Urinary bladder (tissue), 4 donors: ENCODE measurements around the gene NTRK1. TPM values are rescaled to one million over a fixed set of nuclear protein-coding genes. Genes with fewer than 3 reads are reported as not detected.

Source experiments
- DNase-seq: peaks from one replicate; pipeline ENCODE4 v3.0.0-alpha.2; 2015; ENCODE audit errors: extremely low spot score
- H3K27ac ChIP-seq: one replicate; pipeline ENCODE4 v1.5.1; 2013; ENCODE audit warnings: low read depth, mild to moderate bottlenecking, moderate library complexity
- H3K36me3 ChIP-seq: one replicate; pipeline ENCODE4 v1.6.1; 2013; ENCODE audit warnings: mild to moderate bottlenecking, moderate library complexity; ENCODE audit not compliant: insufficient read depth
- H3K4me1 ChIP-seq: one replicate; pipeline ENCODE4 v1.6.1; 2013; ENCODE audit warnings: mild to moderate bottlenecking, moderate library complexity; ENCODE audit not compliant: insufficient read depth
- H3K4me3 ChIP-seq: one replicate; pipeline ENCODE4 v1.5.1; 2013; ENCODE audit warnings: low read depth, low read length
- WGBS: extraction: QIAGEN DNeasy Blood & Tissue Kit; methylation state at CpG from one replicate; pipeline ENCODE4 v1.1.7; 2013; 5-methylcytosine and 5-hydroxymethylcytosine counted together
- polyA plus RNA-seq: library from polyadenylated mRNA; stranded (reverse); fragments of 200-250 nt; gene quantifications from one replicate; pipeline ENCODE4 v1.2.3, GENCODE V29; 2013
- total RNA-seq: library from RNA; depleted of rRNA; stranded (reverse); fragments of >200 nt; gene quantifications from one replicate; pipeline ENCODE4 v1.2.3, GENCODE V29; 2014
- donor health status: healthy with polysubstance abuse.
- donor health status: healthy.

The NTRK1 gene
- total and polyA plus RNA-seq, 2 donors, result 0.37 to 1.0 TPM

DNA sequence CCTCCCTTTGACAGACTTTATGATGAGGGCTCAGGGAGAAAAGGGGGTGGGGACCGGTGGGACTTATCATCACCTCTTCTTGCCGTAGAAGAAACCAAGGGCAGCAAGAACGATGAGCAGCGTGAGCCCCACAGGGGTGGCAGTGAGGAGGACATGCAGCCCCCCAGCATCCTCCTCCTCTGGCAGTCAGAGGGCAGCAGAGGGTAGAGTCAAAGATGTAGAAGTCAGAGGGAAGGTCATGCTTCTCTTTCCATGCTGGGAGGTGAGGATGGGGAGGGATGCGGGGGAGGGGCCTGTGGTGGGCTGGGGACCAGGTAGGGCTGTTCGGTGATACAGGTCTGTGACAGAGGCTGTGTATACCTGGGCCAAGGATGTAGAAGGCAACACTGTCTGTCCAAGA, 16.6 kb upstream of the NTRK1 start:
- no peak for DNase-seq
- no peak overlapping the region for H3K27ac ChIP-seq
- no peak overlapping the region for H3K4me3 ChIP-seq
- H3K4me1 ChIP-seq, result no peaks in the 10 kb centered on the region
- no peaks in the 10 kb centered on the region for H3K36me3 ChIP-seq
- 35% methylated on average over 6 of the region's 6 CpGs for WGBS

DNA sequence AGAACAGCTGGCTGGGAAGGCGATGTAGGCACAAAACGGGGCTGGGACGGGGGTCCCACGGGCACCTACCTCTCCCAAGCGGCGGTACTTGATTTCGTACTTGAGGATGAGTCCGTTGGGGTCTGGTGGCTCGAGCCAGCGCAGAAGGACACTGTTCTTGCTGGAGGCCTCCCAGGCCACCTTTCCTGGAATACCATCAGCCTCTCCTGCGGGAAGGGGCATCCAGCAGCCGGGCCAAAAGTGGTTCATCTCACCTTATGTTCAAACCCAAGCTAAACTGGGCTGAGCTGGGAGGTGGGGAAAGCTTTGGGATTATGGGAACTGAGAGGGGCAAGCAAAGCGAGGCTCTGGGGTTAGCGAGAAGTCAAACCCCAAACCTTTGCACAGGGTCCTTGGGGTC, 16.0 kb upstream of the NTRK1 start:
- Histone ChIP-seq H3K27ac (no peak overlapping the region), H3K4me3 (no peak overlapping the region), H3K36me3 (no peaks in the 10 kb centered on the region), H3K4me1 (no peaks in the 10 kb centered on the region)
- WGBS, result 23% methylated on average over 14 of the region's 14 CpGs
- no peak for DNase-seq

DNA sequence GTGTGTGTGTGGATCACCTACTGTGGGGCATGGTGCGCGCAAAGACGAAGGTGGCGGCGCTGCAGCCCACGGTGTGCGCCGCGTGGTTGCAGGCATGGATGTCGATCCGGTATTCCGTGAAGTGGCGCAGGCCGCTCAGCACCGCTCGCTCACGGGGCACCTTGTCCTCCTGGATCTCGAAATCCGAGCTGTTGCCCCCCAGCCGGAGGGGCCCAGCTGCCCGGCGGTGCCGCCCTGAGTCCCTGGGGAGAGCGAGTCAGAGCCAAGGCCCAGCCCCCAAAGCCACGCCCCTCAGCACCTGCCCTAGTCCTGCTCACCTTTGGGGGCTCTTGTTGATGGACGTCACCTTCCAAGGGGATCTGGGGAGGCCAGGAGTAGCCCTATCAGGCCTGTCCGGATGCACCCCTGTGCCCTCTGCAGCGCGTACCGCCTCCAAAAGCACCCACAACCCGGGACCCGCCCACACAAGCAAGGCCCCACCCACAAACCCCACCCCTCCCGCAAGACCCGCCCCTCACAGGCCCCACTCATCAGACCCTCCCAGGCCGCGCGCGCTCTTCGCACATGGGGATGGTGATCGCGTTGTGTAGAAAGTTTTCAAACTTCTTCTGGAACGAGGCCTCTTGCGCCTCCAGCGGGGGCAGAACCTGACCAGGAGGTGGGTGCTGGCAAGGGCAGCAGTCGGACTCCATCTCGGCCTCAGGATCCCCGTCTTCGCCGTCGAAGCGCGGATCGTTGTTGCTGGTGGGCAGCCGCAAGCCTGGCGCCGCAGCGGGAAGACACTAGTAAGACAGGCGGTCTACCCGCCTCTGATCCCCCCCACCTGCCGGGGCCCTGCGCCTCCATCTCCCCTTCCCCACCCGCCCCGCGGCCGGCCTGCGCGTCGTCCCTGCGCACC, 15.4 kb upstream of the NTRK1 start:
- 6% methylated on average over 69 of the region's 69 CpGs for WGBS
- H3K4me3 ChIP-seq, result no peak overlapping the region
- H3K36me3 ChIP-seq, result no peaks in the 10 kb centered on the region

DNA sequence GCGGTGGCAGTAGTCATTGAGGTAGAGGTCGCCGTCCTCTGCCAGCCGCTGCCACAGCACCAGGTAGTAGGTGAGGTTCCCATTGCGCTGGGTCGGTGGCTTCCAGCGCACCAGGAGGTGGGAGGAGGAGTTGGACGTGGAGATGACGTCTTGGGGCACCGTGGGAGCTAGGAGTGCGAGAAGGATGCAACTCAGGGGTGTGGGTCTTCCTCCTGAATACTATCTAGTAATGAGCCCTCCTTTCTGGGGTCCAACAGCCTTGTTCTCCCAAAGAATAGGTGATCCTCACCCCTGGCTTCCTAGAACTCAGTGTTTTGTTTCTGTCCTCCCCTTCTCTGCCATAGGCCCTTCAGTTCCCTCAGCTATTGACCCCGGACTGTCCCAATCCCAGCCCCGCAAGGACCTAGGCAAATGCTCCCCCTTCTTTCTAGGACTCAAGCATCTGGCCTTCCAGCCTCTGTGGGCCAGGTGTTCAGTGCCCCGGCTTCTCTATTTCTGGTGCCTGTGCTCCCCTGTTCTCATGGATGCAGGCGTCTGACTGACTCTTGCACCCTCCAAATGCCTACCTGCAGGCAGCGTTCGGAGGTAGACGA, 14.6 kb upstream of the NTRK1 start:
- Histone ChIP-seq H3K27ac (no peak overlapping the region), H3K4me1 (no peaks in the 10 kb centered on the region), H3K4me3 (no peak overlapping the region), H3K36me3 (no peaks in the 10 kb centered on the region)
- DNase-seq, result no peak
- WGBS, result 46% methylated on average over 18 of the region's 18 CpGs

More for the DNA sequence above, 15.4 kb upstream of the NTRK1 start:
- no peak overlapping the region for H3K27ac ChIP-seq
- H3K4me1 ChIP-seq, result no peaks in the 10 kb centered on the region
- DNase-seq, result no peak

DNA sequence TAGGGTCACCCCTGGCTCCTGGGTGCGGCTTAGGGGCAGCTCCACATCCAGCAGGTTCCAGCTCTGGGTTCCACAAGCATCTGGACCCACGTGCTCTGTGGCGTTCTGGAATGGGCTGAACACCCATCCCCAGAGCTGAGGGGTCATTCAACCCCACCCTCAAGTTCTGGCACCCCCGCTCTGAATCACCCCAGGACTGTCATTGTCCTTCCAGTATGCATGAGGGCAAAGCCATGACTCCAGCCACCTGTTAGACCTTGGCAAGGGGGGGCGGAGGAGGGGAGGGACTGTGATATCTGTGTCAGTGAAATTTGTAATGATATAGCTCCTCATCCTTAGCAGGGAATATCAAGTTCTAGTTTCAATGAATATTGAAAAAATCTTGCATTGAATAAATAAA, 14.0 kb upstream of the NTRK1 start:
- Histone ChIP-seq H3K4me3 (no peak overlapping the region), H3K36me3 (no peaks in the 10 kb centered on the region), H3K4me1 (no peaks in the 10 kb centered on the region), H3K27ac (no peak overlapping the region)
- WGBS, result 88% methylated on average over 5 of the region's 5 CpGs
- no peak for DNase-seq

DNA sequence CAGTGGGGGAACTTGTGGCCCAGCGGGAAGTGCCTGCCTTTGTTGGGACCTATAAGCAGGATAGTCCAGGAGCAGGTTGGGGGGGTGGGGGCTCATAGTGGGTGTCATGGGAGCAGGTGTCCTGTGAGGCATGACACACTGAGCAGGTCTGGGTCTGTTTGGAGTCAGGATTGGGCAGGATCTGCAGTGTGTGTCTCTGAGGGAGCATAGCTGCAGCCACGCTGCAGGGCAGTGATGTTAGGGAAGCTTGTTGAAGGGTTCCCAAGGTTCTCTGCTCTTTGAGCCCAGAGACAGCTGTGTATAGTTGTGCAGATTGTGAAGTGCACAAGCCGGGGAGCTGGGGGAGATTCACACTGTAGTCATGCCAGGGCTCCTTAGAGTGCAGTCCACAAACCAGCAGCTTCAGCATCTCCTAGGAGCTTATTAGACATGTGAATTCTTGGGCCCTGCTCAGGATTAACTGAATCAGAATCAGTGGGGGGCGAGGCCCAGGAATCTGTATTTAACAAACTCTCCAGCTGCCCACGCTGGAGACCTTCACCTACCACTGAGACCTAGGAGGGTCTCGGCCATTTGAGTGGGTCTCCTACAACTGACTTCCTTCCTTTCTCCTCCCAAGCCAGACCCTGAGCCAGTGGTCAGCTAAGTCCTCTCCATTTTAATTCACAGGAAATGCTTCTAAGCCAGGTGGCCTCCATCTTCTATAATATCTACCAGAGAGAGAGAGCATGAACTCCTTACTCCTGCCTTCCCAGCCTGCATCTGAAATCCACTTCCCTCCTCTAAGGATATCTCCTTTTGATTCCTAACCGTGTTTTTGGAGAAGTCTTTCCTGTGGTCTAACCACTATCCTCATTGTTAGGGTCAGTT, 12.8 kb upstream of the NTRK1 start:
- Histone ChIP-seq H3K36me3 (no peaks in the 10 kb centered on the region), H3K4me1 (no peaks in the 10 kb centered on the region), H3K27ac (no peak overlapping the region), H3K4me3 (no peak overlapping the region)
- no peak for DNase-seq
- 77% methylated on average over 7 of the region's 7 CpGs for WGBS

DNA sequence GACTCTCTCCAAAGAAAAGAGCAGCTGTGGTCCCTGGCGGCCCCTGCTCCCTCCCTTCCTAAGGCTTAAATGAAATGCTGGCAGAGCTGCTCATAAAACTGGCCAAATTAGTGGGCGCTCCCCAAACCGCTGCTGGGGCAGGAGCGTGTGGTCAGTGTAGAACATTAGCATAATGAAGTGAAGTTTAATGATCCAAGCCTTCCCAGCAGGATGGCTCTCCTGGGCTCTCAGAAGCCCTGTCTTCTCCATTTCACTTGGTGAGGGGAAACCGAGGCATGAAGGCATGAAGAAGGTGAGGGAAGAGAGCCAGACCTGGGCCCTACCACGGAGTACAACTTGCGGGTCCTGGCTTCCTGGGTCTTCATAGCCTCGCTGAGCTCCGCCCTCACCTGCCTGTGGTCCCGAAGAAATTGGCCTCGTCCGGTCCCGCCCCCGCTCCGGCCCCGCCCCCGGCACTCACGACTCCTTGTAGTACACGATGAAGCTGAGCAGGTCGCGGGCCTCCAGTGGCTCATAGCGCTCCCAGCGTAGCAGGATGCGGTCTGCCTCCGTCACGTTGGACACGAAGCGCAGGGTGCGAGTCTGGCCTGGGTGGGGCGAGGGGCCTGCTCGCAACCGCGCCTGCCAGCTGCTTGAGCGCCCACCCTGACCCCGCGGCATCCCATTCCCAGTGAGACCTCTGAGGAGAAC, 12.1 kb upstream of the NTRK1 start:
- H3K4me3 ChIP-seq, result no peak overlapping the region
- H3K4me1 ChIP-seq, result no peaks in the 10 kb centered on the region
- no peak for DNase-seq
- WGBS, result 12% methylated on average over 36 of the region's 36 CpGs
- no peaks in the 10 kb centered on the region for H3K36me3 ChIP-seq
- no peak overlapping the region for H3K27ac ChIP-seq

DNA sequence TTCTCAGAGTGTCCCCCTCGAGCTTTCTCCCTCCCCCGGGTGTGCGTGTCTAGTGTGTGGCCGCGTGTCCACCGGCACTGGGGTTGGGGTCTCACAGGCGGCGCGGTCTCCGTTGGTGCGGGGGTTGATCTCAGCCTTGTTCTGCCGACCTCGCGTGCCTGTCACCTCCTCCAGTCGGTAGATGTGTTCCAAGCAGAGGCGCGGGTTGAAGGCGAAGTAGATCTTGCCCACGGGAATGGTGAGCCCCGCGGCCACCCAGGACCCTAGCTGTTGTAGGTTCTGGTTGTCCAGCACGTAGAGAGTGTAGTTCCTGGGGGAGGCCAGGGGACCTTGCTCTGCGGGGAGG, 11.5 kb upstream of the NTRK1 start:
- Histone ChIP-seq H3K36me3 (no peaks in the 10 kb centered on the region), H3K4me1 (no peaks in the 10 kb centered on the region), H3K4me3 (no peak overlapping the region), H3K27ac (no peak overlapping the region)
- no peak for DNase-seq
- 26% methylated on average over 23 of the region's 23 CpGs for WGBS

DNA sequence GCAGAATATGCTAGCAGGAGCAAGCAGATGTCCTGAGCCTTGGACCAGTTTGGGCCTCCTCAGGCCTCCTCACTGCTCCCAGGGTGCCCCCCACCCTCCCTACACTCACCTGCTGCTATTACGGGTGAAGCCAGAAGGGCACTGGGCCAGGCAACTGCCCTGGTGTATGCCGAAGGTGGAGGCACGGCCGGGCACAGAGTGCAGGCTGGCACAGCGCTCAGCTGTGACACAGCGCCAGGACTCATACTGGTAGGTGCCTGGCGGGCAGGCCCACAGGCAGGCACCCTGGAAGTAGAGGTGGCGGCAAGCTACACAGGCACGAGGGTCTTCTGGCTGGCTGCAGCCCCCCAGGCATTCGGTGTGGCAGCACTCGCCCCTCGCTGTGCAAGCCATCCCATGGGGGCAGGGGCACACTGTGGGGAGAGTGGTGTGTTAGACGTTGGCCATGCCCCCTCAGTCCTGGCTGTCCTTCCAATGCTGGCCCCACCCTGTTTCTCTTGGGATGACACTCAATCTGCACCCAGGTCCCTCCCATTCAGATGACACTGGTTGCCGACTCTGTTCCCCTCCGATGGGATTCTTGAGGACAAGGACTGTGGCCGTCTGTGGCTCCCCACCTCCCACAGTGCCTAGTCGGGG, 8.8 kb upstream of the NTRK1 start:
- Histone ChIP-seq H3K4me1 (no peaks in the 10 kb centered on the region), H3K27ac (no peak overlapping the region), H3K4me3 (no peak overlapping the region), H3K36me3 (no peaks in the 10 kb centered on the region)
- 80% methylated on average over 17 of the region's 17 CpGs for WGBS
- no peak for DNase-seq

DNA sequence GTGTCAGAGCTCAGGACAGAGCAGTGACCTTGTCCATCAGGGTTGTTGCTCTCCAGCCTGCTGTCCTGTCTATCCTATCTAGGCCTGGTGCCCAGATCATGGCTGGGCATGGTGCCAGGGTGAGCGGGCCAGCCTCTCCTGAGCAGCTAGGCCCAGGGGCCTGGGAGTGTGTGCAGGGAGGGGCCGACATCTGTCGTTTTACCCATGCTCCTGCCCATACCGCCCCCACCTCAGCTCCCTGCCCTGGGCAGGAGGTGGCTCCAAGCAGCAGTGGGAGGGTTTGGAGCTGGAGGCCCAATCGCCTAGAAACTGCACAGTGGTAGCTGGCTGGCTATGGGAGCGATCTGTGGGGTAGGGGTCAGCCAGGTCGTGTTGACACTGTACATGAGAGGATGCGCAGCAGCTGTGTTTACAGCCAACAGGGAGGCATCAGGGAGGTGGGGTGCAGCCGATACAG, 8.2 kb upstream of the NTRK1 start:
- DNase-seq, result no peak
- WGBS, result 31% methylated on average over 9 of the region's 9 CpGs
- Histone ChIP-seq H3K27ac (no peak overlapping the region), H3K4me3 (no peak overlapping the region), H3K4me1 (no peaks in the 10 kb centered on the region), H3K36me3 (no peaks in the 10 kb centered on the region)

DNA sequence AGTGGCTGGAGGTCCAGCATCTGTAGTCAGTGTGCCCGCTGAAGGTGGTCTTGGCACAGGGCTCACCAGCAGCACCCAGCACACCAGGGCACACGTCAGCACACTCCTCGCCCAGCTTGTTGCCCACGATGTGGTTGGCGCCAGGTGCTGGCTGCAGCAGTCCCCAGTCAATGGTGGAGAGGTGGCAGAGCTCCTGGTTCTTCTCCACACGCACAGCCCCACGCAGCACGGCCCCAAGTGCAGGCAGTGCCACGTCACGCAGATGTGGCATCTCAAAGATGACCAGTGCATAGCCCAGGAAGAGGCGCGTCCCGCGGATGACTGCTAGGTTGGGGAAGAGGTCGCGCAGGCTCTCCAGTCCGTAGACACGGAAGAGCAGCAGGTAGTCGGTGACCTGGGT, 6.9 kb upstream of the NTRK1 start:
- Histone ChIP-seq H3K4me1 (no peaks in the 10 kb centered on the region), H3K27ac (no peak overlapping the region), H3K4me3 (no peak overlapping the region), H3K36me3 (no peaks in the 10 kb centered on the region)
- DNase-seq, result no peak
- 95% methylated on average over 19 of the region's 19 CpGs for WGBS

DNA sequence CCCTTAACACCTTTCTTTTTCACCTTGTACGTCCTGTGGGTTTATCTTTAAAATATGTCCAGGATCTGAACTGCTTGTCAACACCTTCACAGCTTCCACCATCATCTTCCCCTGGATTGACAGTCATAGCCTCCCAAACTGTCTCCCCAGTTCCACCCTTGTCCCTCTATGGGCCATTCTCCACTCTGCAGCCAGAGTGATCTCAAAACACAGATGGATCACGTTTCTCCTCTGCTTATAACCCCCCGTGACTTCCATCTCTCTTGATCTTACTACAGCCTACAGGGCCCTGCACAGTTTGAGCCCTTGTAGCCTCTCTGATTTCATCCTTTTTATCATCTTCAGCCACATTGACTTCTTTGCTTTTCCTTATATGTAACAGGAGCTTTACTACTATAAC, 6.0 kb upstream of the NTRK1 start:
- 50% methylated on average over 3 of the region's 3 CpGs for WGBS
- Histone ChIP-seq H3K36me3 (no peaks in the 10 kb centered on the region), H3K4me3 (no peak overlapping the region), H3K27ac (no peak overlapping the region), H3K4me1 (no peaks in the 10 kb centered on the region)
- DNase-seq, result no peak

DNA sequence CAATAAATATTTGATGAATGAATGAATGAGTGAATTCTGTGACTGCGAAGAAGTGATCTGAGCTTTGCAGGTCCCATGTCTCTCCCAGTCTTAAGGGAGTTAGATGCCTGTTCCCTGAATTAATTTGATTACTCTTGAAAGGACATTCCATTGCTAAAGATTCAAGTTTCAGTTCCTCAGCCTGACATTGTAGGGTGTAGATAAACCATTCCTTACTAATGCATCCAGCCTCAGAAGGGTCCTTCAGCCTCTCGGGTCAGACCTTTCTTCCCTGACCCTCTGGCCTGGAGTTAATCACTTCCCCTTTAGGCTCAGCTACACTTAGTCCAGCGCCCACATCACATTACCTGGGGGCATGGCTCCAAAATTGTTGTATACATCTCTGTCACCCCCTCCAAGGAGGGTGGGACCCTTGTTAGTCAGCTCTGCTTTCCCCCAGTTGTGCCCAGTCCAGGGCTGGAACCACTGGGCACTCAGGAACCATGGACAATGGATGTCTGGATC, 4.3 kb upstream of the NTRK1 start:
- no peaks in the 10 kb centered on the region for H3K4me1 ChIP-seq
- H3K36me3 ChIP-seq, result no peaks in the 10 kb centered on the region
- H3K4me3 ChIP-seq, result no peak overlapping the region
- WGBS, result 84% methylated on average over 3 of the region's 3 CpGs
- H3K27ac ChIP-seq, result no peak overlapping the region
- DNase-seq, result no peak
